HEK293 (cell line): ENCODE data around the gene CLCN3.
"Not testable (repeated sequence)": the region's sequence is repeated elsewhere in the genome, so short reads cannot be mapped to it uniquely, and the experiment has no call there.

Experiments
- OSR2 ChIP-seq: fragments of 450-650 bp; formaldehyde crosslinking; IDR thresholded peaks from 2 replicates; pipeline ENCODE4 v1.5.1; 2016; ENCODE audit warnings: missing biosample characterization, missing genetic modification characterization
- ZNF423 ChIP-seq: fragments of 450-650 bp; formaldehyde crosslinking; IDR thresholded peaks from 2 replicates; pipeline ENCODE4 v1.5.1; 2016; ENCODE audit warnings: missing biosample characterization, missing genetic modification characterization
- ZNF560 ChIP-seq: fragments of 450-650 bp; formaldehyde crosslinking; IDR thresholded peaks from 2 replicates; pipeline ENCODE4 v1.5.1; 2017; ENCODE audit warnings: missing biosample characterization, missing genetic modification characterization, borderline replicate concordance
- ZNF658 ChIP-seq: fragments of 450-650 bp; formaldehyde crosslinking; IDR thresholded peaks from 2 replicates; pipeline ENCODE4; 2016; ENCODE audit warnings: missing biosample characterization, missing genetic modification characterization
- TF ChIP-seq, protein P1 (sequence below): fragments of 450-650 bp; formaldehyde crosslinking; IDR thresholded peaks from 2 replicates; pipeline ENCODE4 v1.5.1; 2016; ENCODE audit warnings: missing biosample characterization, missing genetic modification characterization
- TF ChIP-seq, protein P2 (sequence below): fragments of 450-650 bp; formaldehyde crosslinking; IDR thresholded peaks from 2 replicates; pipeline ENCODE4 v1.5.1; 2016; ENCODE audit warnings: missing biosample characterization, missing genetic modification characterization
- TF ChIP-seq, protein P3 (sequence below): fragments of 450-650 bp; IDR thresholded peaks from 2 replicates; pipeline ENCODE4 v1.5.1; 2018; ENCODE audit warnings: missing biosample characterization, missing genetic modification characterization
- TF ChIP-seq, protein P4 (sequence below): fragments of 450-650 bp; formaldehyde crosslinking; optimal IDR thresholded peaks from 2 replicates; pipeline ENCODE3; 2016; ENCODE audit warnings: missing biosample characterization, mild to moderate bottlenecking, missing genetic modification characterization
- TF ChIP-seq, protein P5 (sequence below): fragments of 450-650 bp; formaldehyde crosslinking; IDR thresholded peaks from 2 replicates; pipeline ENCODE4 v1.5.1; 2017; ENCODE audit warnings: missing biosample characterization, missing genetic modification characterization

DNA sequence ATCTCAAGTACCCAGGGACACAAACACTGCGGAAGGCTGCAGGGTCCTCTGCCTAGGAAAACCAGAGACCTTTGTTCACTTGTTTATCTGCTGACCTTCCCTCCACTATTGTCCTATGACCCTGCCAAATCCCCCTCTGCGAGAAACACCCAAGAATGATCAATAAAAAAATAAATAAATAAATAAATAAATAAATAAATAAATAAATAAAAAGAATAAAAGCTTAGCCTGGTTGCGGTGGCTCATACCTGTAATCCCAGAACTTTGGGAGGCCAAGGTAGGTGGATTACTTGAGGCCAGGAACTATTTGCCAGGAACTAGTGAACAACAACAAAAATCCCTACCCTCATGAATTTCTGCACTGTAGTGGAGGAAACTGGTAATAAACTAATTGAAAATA is 49.4 kb upstream of the CLCN3 start:
- TF ChIP-seq, protein P1, sequence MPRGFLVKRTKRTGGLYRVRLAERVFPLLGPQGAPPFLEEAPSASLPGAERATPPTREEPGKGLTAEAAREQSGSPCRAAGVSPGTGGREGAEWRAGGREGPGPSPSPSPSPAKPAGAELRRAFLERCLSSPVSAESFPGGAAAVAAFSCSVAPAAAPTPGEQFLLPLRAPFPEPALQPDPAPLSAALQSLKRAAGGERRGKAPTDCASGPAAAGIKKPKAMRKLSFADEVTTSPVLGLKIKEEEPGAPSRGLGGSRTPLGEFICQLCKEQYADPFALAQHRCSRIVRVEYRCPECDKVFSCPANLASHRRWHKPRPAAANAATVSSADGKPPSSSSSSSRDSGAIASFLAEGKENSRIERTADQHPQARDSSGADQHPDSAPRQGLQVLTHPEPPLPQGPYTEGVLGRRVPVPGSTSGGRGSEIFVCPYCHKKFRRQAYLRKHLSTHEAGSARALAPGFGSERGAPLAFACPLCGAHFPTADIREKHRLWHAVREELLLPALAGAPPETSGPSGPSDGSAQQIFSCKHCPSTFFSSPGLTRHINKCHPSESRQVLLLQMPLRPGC (tag by site-specific recombination), result not testable (repeated sequence)
- TF ChIP-seq, protein P2, sequence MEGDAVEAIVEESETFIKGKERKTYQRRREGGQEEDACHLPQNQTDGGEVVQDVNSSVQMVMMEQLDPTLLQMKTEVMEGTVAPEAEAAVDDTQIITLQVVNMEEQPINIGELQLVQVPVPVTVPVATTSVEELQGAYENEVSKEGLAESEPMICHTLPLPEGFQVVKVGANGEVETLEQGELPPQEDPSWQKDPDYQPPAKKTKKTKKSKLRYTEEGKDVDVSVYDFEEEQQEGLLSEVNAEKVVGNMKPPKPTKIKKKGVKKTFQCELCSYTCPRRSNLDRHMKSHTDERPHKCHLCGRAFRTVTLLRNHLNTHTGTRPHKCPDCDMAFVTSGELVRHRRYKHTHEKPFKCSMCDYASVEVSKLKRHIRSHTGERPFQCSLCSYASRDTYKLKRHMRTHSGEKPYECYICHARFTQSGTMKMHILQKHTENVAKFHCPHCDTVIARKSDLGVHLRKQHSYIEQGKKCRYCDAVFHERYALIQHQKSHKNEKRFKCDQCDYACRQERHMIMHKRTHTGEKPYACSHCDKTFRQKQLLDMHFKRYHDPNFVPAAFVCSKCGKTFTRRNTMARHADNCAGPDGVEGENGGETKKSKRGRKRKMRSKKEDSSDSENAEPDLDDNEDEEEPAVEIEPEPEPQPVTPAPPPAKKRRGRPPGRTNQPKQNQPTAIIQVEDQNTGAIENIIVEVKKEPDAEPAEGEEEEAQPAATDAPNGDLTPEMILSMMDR (tag by site-specific recombination), result not testable (repeated sequence)
- not testable (repeated sequence) for TF ChIP-seq ZNF658 (tag by site-specific recombination); ZNF423; OSR2 (tag by site-specific recombination)
- TF ChIP-seq ZNF560, result 0 out of 2 replicates have a peak, but pooled peaks have one; percentile 10
- TF ChIP-seq, protein P3, sequence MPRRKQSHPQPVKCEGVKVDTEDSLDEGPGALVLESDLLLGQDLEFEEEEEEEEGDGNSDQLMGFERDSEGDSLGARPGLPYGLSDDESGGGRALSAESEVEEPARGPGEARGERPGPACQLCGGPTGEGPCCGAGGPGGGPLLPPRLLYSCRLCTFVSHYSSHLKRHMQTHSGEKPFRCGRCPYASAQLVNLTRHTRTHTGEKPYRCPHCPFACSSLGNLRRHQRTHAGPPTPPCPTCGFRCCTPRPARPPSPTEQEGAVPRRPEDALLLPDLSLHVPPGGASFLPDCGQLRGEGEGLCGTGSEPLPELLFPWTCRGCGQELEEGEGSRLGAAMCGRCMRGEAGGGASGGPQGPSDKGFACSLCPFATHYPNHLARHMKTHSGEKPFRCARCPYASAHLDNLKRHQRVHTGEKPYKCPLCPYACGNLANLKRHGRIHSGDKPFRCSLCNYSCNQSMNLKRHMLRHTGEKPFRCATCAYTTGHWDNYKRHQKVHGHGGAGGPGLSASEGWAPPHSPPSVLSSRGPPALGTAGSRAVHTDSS (tag by site-specific recombination), result not testable (repeated sequence)
- TF ChIP-seq, protein P4, sequence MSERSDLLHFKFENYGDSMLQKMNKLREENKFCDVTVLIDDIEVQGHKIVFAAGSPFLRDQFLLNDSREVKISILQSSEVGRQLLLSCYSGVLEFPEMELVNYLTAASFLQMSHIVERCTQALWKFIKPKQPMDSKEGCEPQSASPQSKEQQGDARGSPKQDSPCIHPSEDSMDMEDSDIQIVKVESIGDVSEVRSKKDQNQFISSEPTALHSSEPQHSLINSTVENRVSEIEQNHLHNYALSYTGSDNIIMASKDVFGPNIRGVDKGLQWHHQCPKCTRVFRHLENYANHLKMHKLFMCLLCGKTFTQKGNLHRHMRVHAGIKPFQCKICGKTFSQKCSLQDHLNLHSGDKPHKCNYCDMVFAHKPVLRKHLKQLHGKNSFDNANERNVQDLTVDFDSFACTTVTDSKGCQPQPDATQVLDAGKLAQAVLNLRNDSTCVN, result not testable (repeated sequence)
- TF ChIP-seq, protein P5, sequence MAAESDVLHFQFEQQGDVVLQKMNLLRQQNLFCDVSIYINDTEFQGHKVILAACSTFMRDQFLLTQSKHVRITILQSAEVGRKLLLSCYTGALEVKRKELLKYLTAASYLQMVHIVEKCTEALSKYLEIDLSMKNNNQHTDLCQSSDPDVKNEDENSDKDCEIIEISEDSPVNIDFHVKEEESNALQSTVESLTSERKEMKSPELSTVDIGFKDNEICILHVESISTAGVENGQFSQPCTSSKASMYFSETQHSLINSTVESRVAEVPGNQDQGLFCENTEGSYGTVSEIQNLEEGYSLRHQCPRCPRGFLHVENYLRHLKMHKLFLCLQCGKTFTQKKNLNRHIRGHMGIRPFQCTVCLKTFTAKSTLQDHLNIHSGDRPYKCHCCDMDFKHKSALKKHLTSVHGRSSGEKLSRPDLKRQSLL (tag by site-specific recombination), result not testable (repeated sequence)
